Measurements from ENCODE around the gene RERE. TPM values are rescaled to one million over a fixed set of nuclear protein-coding genes. Genes with fewer than 3 reads are reported as not detected.

RERE gene
- total RNA-seq, 1 donor from 2014 or later: 19.2 TPM

DNA sequence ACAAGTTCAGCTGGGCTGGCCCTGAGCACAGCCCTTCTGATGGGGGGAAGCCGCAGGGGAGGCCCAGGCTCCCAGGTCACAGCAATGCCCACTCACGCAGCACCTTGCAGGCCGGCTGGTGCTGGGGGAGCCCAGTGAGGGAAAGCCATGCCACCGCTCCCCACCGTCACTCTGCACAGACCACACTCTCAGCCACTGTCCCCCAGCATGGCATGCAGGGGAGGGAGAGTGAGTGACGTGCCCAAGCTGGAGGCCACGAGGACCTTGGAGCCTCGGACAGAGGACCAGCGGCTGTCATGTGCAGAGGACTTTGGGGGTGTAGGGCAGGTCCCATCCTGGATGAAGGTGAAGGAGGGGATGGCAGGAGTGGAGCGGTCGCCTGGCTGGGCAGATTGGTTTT is 474.4 kb downstream of the RERE start:
- no peak overlapping the region for H3K4me3 ChIP-seq (ENCODE audit: low read depth, low read length)
- TF ChIP-seq, protein P1, sequence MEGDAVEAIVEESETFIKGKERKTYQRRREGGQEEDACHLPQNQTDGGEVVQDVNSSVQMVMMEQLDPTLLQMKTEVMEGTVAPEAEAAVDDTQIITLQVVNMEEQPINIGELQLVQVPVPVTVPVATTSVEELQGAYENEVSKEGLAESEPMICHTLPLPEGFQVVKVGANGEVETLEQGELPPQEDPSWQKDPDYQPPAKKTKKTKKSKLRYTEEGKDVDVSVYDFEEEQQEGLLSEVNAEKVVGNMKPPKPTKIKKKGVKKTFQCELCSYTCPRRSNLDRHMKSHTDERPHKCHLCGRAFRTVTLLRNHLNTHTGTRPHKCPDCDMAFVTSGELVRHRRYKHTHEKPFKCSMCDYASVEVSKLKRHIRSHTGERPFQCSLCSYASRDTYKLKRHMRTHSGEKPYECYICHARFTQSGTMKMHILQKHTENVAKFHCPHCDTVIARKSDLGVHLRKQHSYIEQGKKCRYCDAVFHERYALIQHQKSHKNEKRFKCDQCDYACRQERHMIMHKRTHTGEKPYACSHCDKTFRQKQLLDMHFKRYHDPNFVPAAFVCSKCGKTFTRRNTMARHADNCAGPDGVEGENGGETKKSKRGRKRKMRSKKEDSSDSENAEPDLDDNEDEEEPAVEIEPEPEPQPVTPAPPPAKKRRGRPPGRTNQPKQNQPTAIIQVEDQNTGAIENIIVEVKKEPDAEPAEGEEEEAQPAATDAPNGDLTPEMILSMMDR (IDR thresholded peaks at IDR 0.05; ENCODE audit: insufficient read depth, low read length, severe bottlenecking): no peak
- H3K36me3 ChIP-seq (ENCODE audit: control insufficient read depth, insufficient read depth, low read length): no peaks in the 10 kb centered on the region
- H3K27me3 ChIP-seq (ENCODE audit: control insufficient read depth, insufficient read depth, low read length): no peaks in the 10 kb centered on the region
- no peak for DNase-seq (ENCODE audit: low read depth)
- no peak for FAIRE-seq

DNA sequence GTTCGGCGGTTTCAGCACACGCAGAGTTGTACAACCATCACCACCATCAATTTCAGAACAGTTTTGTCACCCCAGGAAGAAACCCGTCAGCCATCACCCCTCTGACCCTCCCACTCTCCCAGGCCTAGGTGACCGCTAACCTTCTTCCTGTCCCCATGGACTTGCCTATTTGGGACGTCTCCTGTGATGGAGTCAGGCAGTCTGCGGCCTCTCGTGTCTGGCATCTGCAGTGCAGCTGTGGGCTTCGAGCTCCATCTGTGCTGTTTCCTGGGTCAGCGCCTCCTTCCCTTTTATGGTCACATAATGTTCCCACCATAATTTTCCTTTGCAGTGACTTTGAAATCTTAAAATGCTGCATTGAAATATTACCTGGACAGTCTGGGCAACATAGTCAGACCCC is 475.1 kb downstream of the RERE start:
- TF ChIP-seq, protein P1 (IDR thresholded peaks at IDR 0.05; ENCODE audit: insufficient read depth, low read length, severe bottlenecking): no peak
- H3K4me3 ChIP-seq (ENCODE audit: low read depth, low read length): no peak overlapping the region
- no peaks in the 10 kb centered on the region for H3K36me3 ChIP-seq (ENCODE audit: control insufficient read depth, insufficient read depth, low read length)
- DNase-seq (ENCODE audit: low read depth) (no peak), FAIRE-seq (no peak)
- no peaks in the 10 kb centered on the region for H3K27me3 ChIP-seq (ENCODE audit: control insufficient read depth, insufficient read depth, low read length)

DNA sequence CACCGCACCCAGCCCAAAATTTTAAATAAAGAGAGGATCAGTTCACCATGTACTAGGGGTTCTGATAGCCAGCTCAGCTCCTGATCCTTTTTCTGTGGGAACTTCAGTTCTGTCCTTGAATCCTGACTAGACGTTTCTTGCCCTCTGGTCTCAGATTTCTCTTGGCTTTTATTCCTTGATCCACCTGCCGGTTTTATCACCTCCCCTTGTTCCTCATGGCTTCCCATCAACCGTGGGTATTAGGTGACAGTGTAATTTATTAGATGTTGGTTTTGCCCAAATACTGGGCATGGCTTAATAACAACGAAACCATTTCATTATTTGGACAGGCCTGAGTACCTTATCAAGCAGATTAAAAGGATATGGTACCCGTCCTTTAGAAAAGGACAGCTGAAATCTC is 477.0 kb downstream of the RERE start:
- no peaks in the 10 kb centered on the region for H3K27me3 ChIP-seq (ENCODE audit: control insufficient read depth, insufficient read depth, low read length)
- TF ChIP-seq, protein P1 (IDR thresholded peaks at IDR 0.05; ENCODE audit: insufficient read depth, low read length, severe bottlenecking): no peak
- FAIRE-seq: no peak
- H3K36me3 ChIP-seq (ENCODE audit: control insufficient read depth, insufficient read depth, low read length): no peaks in the 10 kb centered on the region
- no peak overlapping the region for H3K4me3 ChIP-seq (ENCODE audit: low read depth, low read length)
- no peak for DNase-seq (ENCODE audit: low read depth)

DNA sequence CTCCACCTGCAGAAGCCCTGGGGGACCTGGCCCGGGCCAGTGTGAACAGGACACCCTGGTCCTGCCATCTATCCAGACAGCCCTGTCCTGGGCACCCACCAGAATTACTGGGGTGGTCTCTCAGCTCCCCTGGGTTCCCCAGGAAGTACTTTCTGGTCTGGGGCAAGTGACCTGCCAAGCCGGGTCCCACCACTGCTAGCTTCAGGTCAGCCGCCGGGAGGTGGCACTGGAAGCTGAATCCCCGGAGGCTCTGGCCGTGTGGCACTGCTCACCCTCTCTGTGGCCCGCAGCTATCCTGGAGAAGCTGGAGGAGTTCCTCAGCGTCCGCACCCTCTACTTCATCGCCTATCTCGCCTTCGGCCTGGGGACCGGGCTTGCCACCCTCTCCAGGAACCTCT is 478.2 kb downstream of the RERE start:
- Histone ChIP-seq H3K4me3 (ENCODE audit: low read depth, low read length) (no peak overlapping the region), H3K27me3 (ENCODE audit: control insufficient read depth, insufficient read depth, low read length) (no peaks in the 10 kb centered on the region), H3K36me3 (ENCODE audit: control insufficient read depth, insufficient read depth, low read length) (no peaks in the 10 kb centered on the region)
- TF ChIP-seq, protein P1 (IDR thresholded peaks at IDR 0.05; ENCODE audit: insufficient read depth, low read length, severe bottlenecking): no peak
- DNase-seq (ENCODE audit: low read depth) (no peak), FAIRE-seq (no peak)

DNA sequence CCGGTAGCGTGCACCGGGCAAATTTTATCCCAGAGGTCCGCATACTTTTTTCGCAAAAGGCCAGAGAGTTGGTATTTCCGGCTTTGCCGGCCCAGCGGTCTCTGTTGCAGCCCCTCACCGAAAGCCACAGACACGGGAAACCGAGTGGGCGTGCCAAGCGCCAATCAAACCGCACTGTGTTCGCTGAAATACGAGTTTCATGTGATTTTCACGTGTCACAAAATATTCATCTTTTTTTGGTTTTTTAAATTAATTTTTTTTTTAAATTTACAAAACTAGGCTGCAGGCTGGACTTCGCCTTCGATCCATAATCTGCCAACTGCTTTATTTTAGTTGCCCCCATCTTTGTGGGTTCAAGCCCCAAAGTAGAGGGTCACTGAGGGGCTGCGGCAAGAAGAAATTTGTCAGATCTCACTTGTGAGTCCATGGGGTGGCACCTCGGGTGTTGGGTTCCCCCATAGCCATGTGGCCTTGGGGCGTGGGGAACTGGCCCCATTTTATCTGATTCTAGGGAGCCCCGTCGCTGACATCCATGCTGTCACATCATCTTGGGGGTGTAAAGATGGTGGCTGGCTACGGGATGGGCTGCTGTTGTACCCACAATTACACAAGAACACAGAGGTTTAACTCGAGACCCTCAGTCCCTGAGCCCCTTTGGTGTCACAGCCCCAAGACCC is 478.8 kb downstream of the RERE start:
- TF ChIP-seq, protein P1 (IDR thresholded peaks at IDR 0.05; ENCODE audit: insufficient read depth, low read length, severe bottlenecking): no peak
- FAIRE-seq (no peak), DNase-seq (ENCODE audit: low read depth) (no peak)
- no peaks in the 10 kb centered on the region for H3K36me3 ChIP-seq (ENCODE audit: control insufficient read depth, insufficient read depth, low read length)
- no peak overlapping the region for H3K4me3 ChIP-seq (ENCODE audit: low read depth, low read length)
- no peaks in the 10 kb centered on the region for H3K27me3 ChIP-seq (ENCODE audit: control insufficient read depth, insufficient read depth, low read length)

Measured in bronchial epithelial cell (primary cell).